Astrocyte (in vitro differentiated cells and primary cell): ENCODE data around the gene OSBPL1A. TPM values are rescaled to one million over a fixed set of nuclear protein-coding genes. Genes with fewer than 3 reads are reported as not detected.

ENCODE experiments used
- DNase-seq: peaks from one replicate; pipeline ENCODE4 v3.0.0-alpha.2; 2010; ENCODE audit warnings: low read depth
- FAIRE-seq: peaks from 2 replicates; lab custom pipeline; 2011; peaks lifted over from hg19 to GRCh38; lab: Jason Lieb, UNC
- H2AFZ ChIP-seq: 2 replicates; pipeline ENCODE4 v1.6.0; 2012; ENCODE audit warnings: low read depth, low read length, inconsistent platforms
- H3K27ac ChIP-seq: 2 replicates; pipeline ENCODE4 v1.5.1; 2011; ENCODE audit warnings: low read depth, low read length, inconsistent platforms
- H3K27me3 ChIP-seq: 2 replicates; pipeline ENCODE4 v1.6.0; 2011; ENCODE audit warnings: low read length, inconsistent platforms; ENCODE audit not compliant: insufficient read depth
- H3K36me3 ChIP-seq: 2 replicates; pipeline ENCODE4 v1.5.1; 2011; ENCODE audit warnings: low read length, inconsistent platforms; ENCODE audit not compliant: insufficient read depth
- H3K4me1 ChIP-seq: 2 replicates; pipeline ENCODE4 v1.5.1; 2011; ENCODE audit warnings: low read length, inconsistent platforms; ENCODE audit not compliant: insufficient read depth
- H3K4me2 ChIP-seq: 2 replicates; pipeline ENCODE4 v1.6.0; 2012; ENCODE audit warnings: low read length, inconsistent platforms
- H3K4me3 ChIP-seq: 2 replicates; pipeline ENCODE4 v1.5.1; 2011; ENCODE audit warnings: low read depth, mild to moderate bottlenecking, low read length, inconsistent platforms; ENCODE audit not compliant: insufficient read depth
- H3K79me2 ChIP-seq: 2 replicates; pipeline ENCODE4 v1.6.0; 2012; ENCODE audit warnings: mild to moderate bottlenecking, low read length, inconsistent platforms; ENCODE audit not compliant: insufficient read depth
- H3K9ac ChIP-seq: 2 replicates; pipeline ENCODE4 v1.6.0; 2012; ENCODE audit warnings: mild to moderate bottlenecking, low read length, inconsistent platforms
- H3K9me3 ChIP-seq: 2 replicates; pipeline ENCODE4 v1.5.1; 2012; ENCODE audit warnings: low read depth, mild to moderate bottlenecking, low read length, inconsistent platforms; ENCODE audit not compliant: insufficient read depth
- H4K20me1 ChIP-seq: 2 replicates; pipeline ENCODE4 v1.6.0; 2012; ENCODE audit warnings: low read length, inconsistent platforms; ENCODE audit not compliant: insufficient read depth
- H3K27ac Mint-ChIP-seq: one replicate; pipeline ENCODE4 v1.8.0; 2021; ENCODE audit warnings: mild to moderate bottlenecking, mixed read lengths; ENCODE audit not compliant: unreplicated experiment
- H3K27me3 Mint-ChIP-seq: one replicate; pipeline ENCODE4 v1.8.0; 2021; ENCODE audit warnings: low read depth, mixed read lengths; ENCODE audit not compliant: unreplicated experiment
- H3K36me3 Mint-ChIP-seq: one replicate; pipeline ENCODE4 v1.8.0; 2021; ENCODE audit warnings: low read depth, mixed read lengths; ENCODE audit not compliant: unreplicated experiment
- H3K4me1 Mint-ChIP-seq: one replicate; pipeline ENCODE4 v1.8.0; 2021; ENCODE audit warnings: low read depth, mixed read lengths; ENCODE audit not compliant: unreplicated experiment
- H3K4me3 Mint-ChIP-seq: one replicate; pipeline ENCODE4 v1.8.0; 2021; ENCODE audit warnings: mild to moderate bottlenecking, moderate library complexity, mixed read lengths; ENCODE audit not compliant: unreplicated experiment
- H3K9me3 Mint-ChIP-seq: one replicate; pipeline ENCODE4 v1.8.0; 2021; ENCODE audit warnings: mild to moderate bottlenecking, mixed read lengths; ENCODE audit not compliant: unreplicated experiment
- CTCF ChIP-seq: IDR thresholded peaks from 2 replicates; pipeline ENCODE4 v1.5.1; 2011; ENCODE audit warnings: low read depth, mild to moderate bottlenecking, inconsistent platforms, low read length, moderate library complexity; ENCODE audit not compliant: insufficient read depth
- EZH2 ChIP-seq: IDR thresholded peaks from 2 replicates; pipeline ENCODE4 v1.6.1; 2012; ENCODE audit warnings: mild to moderate bottlenecking, low read length, inconsistent platforms; ENCODE audit not compliant: insufficient read depth
- total RNA-seq: library from RNA; stranded (reverse); gene quantifications from 2 replicates; pipeline ENCODE4 v1.2.1, GENCODE V29; 2021

Gene OSBPL1A
- total RNA-seq, 1 donor from 2014 or later: 27.7 TPM

GRCh38 chr18:24276994-24277393, 120.6 kb downstream of the OSBPL1A start:
- Histone ChIP-seq H4K20me1 (no peaks in the 10 kb centered on the region), H2AFZ (no peak overlapping the region), H3K36me3 (no peaks in the 10 kb centered on the region), H3K27me3 (no peaks in the 10 kb centered on the region), H3K4me1 (peaks cover 4% of the 10 kb centered on the region), H3K4me2 (no peak overlapping the region), H3K9me3 (no peaks in the 10 kb centered on the region), H3K4me3 (no peak overlapping the region), H3K9ac (no peak overlapping the region), H3K27ac (no peak overlapping the region), H3K79me2 (no peaks in the 10 kb centered on the region)
- Mint-ChIP-seq H3K27ac (no peak overlapping the region), H3K36me3 (no peaks in the 10 kb centered on the region), H3K27me3 (peaks cover 1% of the 10 kb centered on the region), H3K9me3 (peaks cover 2% of the 10 kb centered on the region), H3K4me3 (no peak overlapping the region), H3K4me1 (no peaks in the 10 kb centered on the region)
- DNase-seq (no peak), FAIRE-seq (no peak)
- TF ChIP-seq EZH2 (no peak), CTCF (no peak)

- Mint-ChIP-seq H3K9me3 (no peaks in the 10 kb centered on the region), H3K36me3 (no peaks in the 10 kb centered on the region), H3K27me3 (peaks cover 1% of the 10 kb centered on the region), H3K27ac (no peak overlapping the region), H3K4me3 (no peak overlapping the region), H3K4me1 (no peaks in the 10 kb centered on the region)
- Histone ChIP-seq H3K9me3 (no peaks in the 10 kb centered on the region), H3K79me2 (peaks cover 9% of the 10 kb centered on the region), H3K36me3 (no peaks in the 10 kb centered on the region), H3K4me1 (peaks cover 10% of the 10 kb centered on the region), H2AFZ (no peak overlapping the region), H3K27me3 (no peaks in the 10 kb centered on the region), H4K20me1 (no peaks in the 10 kb centered on the region), H3K4me2 (no peak overlapping the region), H3K4me3 (no peak overlapping the region), H3K27ac (no peak overlapping the region), H3K9ac (no peak overlapping the region)
- DNase-seq: no peak
- TF ChIP-seq EZH2: no peak
- no peak for TF ChIP-seq CTCF
- no peak for FAIRE-seq
These were observed 122.8 kb downstream of the OSBPL1A start for GRCh38 chr18:24274837-24275236.

GRCh38 chr18:24273596-24273995, 124.0 kb downstream of the OSBPL1A start:
- no peaks in the 10 kb centered on the region for H3K9me3 ChIP-seq
- H3K9me3 Mint-ChIP-seq: no peaks in the 10 kb centered on the region
- FAIRE-seq (no peak), DNase-seq (no peak)
- peaks cover 19% of the 10 kb centered on the region for H3K79me2 ChIP-seq
- peaks cover under 1% of the 10 kb centered on the region for H3K36me3 Mint-ChIP-seq
- no peak overlapping the region for H3K27ac Mint-ChIP-seq
- no peak overlapping the region for H2AFZ ChIP-seq
- H3K4me2 ChIP-seq: no peak overlapping the region
- no peak overlapping the region for H3K4me3 ChIP-seq
- no peaks in the 10 kb centered on the region for H3K36me3 ChIP-seq
- no peak overlapping the region for H3K4me3 Mint-ChIP-seq
- no peaks in the 10 kb centered on the region for H3K4me1 Mint-ChIP-seq
- no peak overlapping the region for H3K9ac ChIP-seq
- H3K27me3 ChIP-seq: no peaks in the 10 kb centered on the region
- peaks cover 5% of the 10 kb centered on the region for H4K20me1 ChIP-seq
- H3K4me1 ChIP-seq: peaks cover 10% of the 10 kb centered on the region
- H3K27ac ChIP-seq: no peak overlapping the region
- TF ChIP-seq EZH2: no peak
- TF ChIP-seq CTCF: no peak
- peaks cover 1% of the 10 kb centered on the region for H3K27me3 Mint-ChIP-seq
